Effector CD8-positive, alpha-beta T cell (primary cell): ENCODE measurements around the gene SLC29A2.

Experiments used
- DNase-seq: peaks from one replicate; lab custom pipeline; 2025; lab: John Stamatoyannopoulos, UW

The SLC29A2 gene

GRCh38 chr11:66349084-66349386 lies 22.5 kb downstream of the SLC29A2 start:
- DNase-seq: no peak

GRCh38 chr11:66347425-66348276 lies 23.9 kb downstream of the SLC29A2 start, which contains the start of gene B4GAT1:
Gene B4GAT1 (minus strand): TSS chr11:66347629. CDS start chr11:66347545, 84 bp downstream.
- DNase-seq: peak; percentile 72

GRCh38 chr11:66346476-66347424 lies 24.8 kb downstream of the SLC29A2 start:
- no peak for DNase-seq

GRCh38 chr11:66345316-66345649 lies 26.3 kb downstream of the SLC29A2 start:
- no peak for DNase-seq

GRCh38 chr11:66344550-66345315 lies 26.8 kb downstream of the SLC29A2 start, which contains the start of gene BRMS1:
Gene BRMS1 (minus strand): TSS chr11:66345104. CDS start chr11:66342234, 2,870 bp downstream.
- peak; percentile 93 for DNase-seq

- no peak for DNase-seq
Measured at GRCh38 chr11:66343176-66343575, 28.4 kb downstream of the SLC29A2 start.

- DNase-seq: no peak
Measured at GRCh38 chr11:66341502-66342126, 29.9 kb downstream of the SLC29A2 start.

GRCh38 chr11:66340596-66341501 lies 30.7 kb downstream of the SLC29A2 start:
- no peak for DNase-seq

- no peak for DNase-seq
Measured at GRCh38 chr11:66339686-66340483, 31.7 kb downstream of the SLC29A2 start.

GRCh38 chr11:66339162-66339675 lies 32.3 kb downstream of the SLC29A2 start:
- no peak for DNase-seq

GRCh38 chr11:66338276-66339161 lies 33.0 kb downstream of the SLC29A2 start:
- no peak for DNase-seq

- no peak for DNase-seq
Measured at GRCh38 chr11:66337103-66337899, 34.3 kb downstream of the SLC29A2 start.

- no peak for DNase-seq
Measured at GRCh38 chr11:66336234-66337102, 35.1 kb downstream of the SLC29A2 start, which contains the start of gene RIN1. Gene RIN1 (minus strand): TSS chr11:66336434. CDS start chr11:66336402, 32 bp downstream.

- DNase-seq: no peak
Measured at GRCh38 chr11:66335531-66336233, 35.9 kb downstream of the SLC29A2 start.

- no peak for DNase-seq
Measured at GRCh38 chr11:66334605-66335442, 36.7 kb downstream of the SLC29A2 start.
